Measurements from ENCODE around the gene SGPP2. TPM values are rescaled to one million over a fixed set of nuclear protein-coding genes. Genes with fewer than 3 reads are reported as not detected.
A peak's percentile ranks its signal among the peaks of the same experiment; 100 is the strongest.

SGPP2 gene
- total RNA-seq, 1 experiment from 2014 or later = 0.57 TPM

- Histone ChIP-seq H3K4me3 (no peak overlapping the region), H4K20me1 (ENCODE audit: insufficient read depth) (no peaks in the 10 kb centered on the region), H2AFZ (no peak overlapping the region), H3K36me3 (ENCODE audit: low read depth) (no peaks in the 10 kb centered on the region), H3K27me3 (ENCODE audit: insufficient read depth, low read depth) (no peaks in the 10 kb centered on the region), H3K4me2 (no peak overlapping the region), H3K9me2 (ENCODE audit: insufficient read depth) (no peaks in the 10 kb centered on the region), H3K9me3 (ENCODE audit: insufficient read depth, low read depth) (no peaks in the 10 kb centered on the region), H3F3A (ENCODE audit: insufficient read depth, low read depth) (peaks cover 16% of the 10 kb centered on the region), H3K27ac (no peak overlapping the region), H3K4me1 (replicated peaks; ENCODE audit: insufficient read depth) (peaks cover 18% of the 10 kb centered on the region), H3K79me2 (ENCODE audit: low read depth) (no peaks in the 10 kb centered on the region)
- ChIA-PET CTCF (no interaction called here), POLR2A (ENCODE audit: unreplicated experiment) (interaction anchor here (0.7 kb wide), 1 partner anchor 108 kb away, joined by 9 read pairs; no protein-coding TSS in a partner anchor)
- no peak for DNase-seq
- BruUV-seq (replicated peaks) = no TSS peak
- intact Hi-C loops (cut with micrococcal nuclease; ENCODE audit: unreplicated experiment) = loop anchor here (5.0 kb wide), 4 partner anchors 61 to 151 kb away; a partner anchor contains a TSS
- no peak for TF ChIP-seq EZH2 (IDR thresholded peaks at IDR 0.05; ENCODE audit: low read depth)
- TF ChIP-seq CTCF (conservative IDR thresholded peaks at IDR 0.05) = no peak
These were observed 2.7 kb upstream of the SGPP2 start for GRCh38 chr2:222421626-222422025.

- Histone ChIP-seq H3K9me2 (ENCODE audit: insufficient read depth) (no peaks in the 10 kb centered on the region), H2AFZ (peak overlapping the region; percentile 82; the same call in 1 of the 2 replicates), H4K20me1 (ENCODE audit: insufficient read depth) (no peaks in the 10 kb centered on the region), H3F3A (ENCODE audit: insufficient read depth, low read depth) (peaks cover 16% of the 10 kb centered on the region), H3K4me2 (peak overlapping the region; percentile 76), H3K4me3 (peak overlapping the region; percentile 54; the same call in 1 of the 2 replicates), H3K4me1 (replicated peaks; ENCODE audit: insufficient read depth) (peaks cover 29% of the 10 kb centered on the region), H3K27ac (no peak overlapping the region), H3K79me2 (ENCODE audit: low read depth) (no peaks in the 10 kb centered on the region), H3K27me3 (ENCODE audit: insufficient read depth, low read depth) (no peaks in the 10 kb centered on the region), H3K36me3 (ENCODE audit: low read depth) (no peaks in the 10 kb centered on the region), H3K9me3 (ENCODE audit: insufficient read depth, low read depth) (no peaks in the 10 kb centered on the region)
- ChIA-PET POLR2A (ENCODE audit: unreplicated experiment) (no interaction called here), CTCF (interaction anchor here (0.6 kb wide), 1 partner anchor 668 kb away, joined by 3 read pairs; no protein-coding TSS in a partner anchor)
- no peak for DNase-seq
- BruUV-seq (replicated peaks) = no TSS peak
- intact Hi-C loops (cut with micrococcal nuclease; ENCODE audit: unreplicated experiment) = loop anchor here (5.0 kb wide), 4 partner anchors 59 to 149 kb away; a partner anchor contains a TSS
- TF ChIP-seq CTCF (conservative IDR thresholded peaks at IDR 0.05) = no peak
- no peak for TF ChIP-seq EZH2 (IDR thresholded peaks at IDR 0.05; ENCODE audit: low read depth)
These were observed 1.2 kb upstream of the SGPP2 start for GRCh38 chr2:222423186-222423585.

GRCh38 chr2:222423632-222424275 lies 589 bp upstream of the SGPP2 start:
- intact Hi-C loops (cut with micrococcal nuclease; ENCODE audit: unreplicated experiment) = loop anchor here (5.0 kb wide), 4 partner anchors 59 to 149 kb away; a partner anchor contains a TSS
- POLR2A ChIA-PET (ENCODE audit: unreplicated experiment) = interaction anchor here (0.6 kb wide), 1 partner anchor 55 kb away, joined by 4 read pairs; no protein-coding TSS in a partner anchor
- Histone ChIP-seq H3K27ac (no peak overlapping the region), H3K9me2 (ENCODE audit: insufficient read depth) (no peaks in the 10 kb centered on the region), H3K27me3 (ENCODE audit: insufficient read depth, low read depth) (no peaks in the 10 kb centered on the region), H3K36me3 (ENCODE audit: low read depth) (no peaks in the 10 kb centered on the region), H4K20me1 (ENCODE audit: insufficient read depth) (no peaks in the 10 kb centered on the region), H3K4me2 (peak overlapping the region; percentile 76), H3K4me3 (peak overlapping the region; percentile 54), H3F3A (ENCODE audit: insufficient read depth, low read depth) (peaks cover 16% of the 10 kb centered on the region), H3K79me2 (ENCODE audit: low read depth) (no peaks in the 10 kb centered on the region), H2AFZ (peak overlapping the region; percentile 82), H3K4me1 (replicated peaks; ENCODE audit: insufficient read depth) (peaks cover 31% of the 10 kb centered on the region), H3K9me3 (ENCODE audit: insufficient read depth, low read depth) (no peaks in the 10 kb centered on the region)
- peak; percentile 29 to 80 for DNase-seq
- BruUV-seq (replicated peaks) = no TSS peak
- no peak for TF ChIP-seq EZH2 (IDR thresholded peaks at IDR 0.05; ENCODE audit: low read depth)
- TF ChIP-seq CTCF (conservative IDR thresholded peaks at IDR 0.05) = no peak
- CTCF ChIA-PET = interaction anchor here (0.6 kb wide), 1 partner anchor 669 kb away, joined by 3 read pairs; no protein-coding TSS in a partner anchor

Measured in PC-9 (cell line).